ENCODE measurements around the gene ACKR2. TPM values are rescaled to one million over a fixed set of nuclear protein-coding genes. Genes with fewer than 3 reads are reported as not detected.
"Not testable (repeated sequence)": the region's sequence is repeated elsewhere in the genome, so short reads cannot be mapped to it uniquely, and the experiment has no call there.

Gene ACKR2
- total RNA-seq, 2 donors from 2014 or later: 1.1 to 1.2 TPM

- ATAC-seq (replicated peaks in 1 of 2) (no peak), DNase-seq (no peak)
- no peak overlapping the region for H3K4me3 Mint-ChIP-seq
- H3K36me3 Mint-ChIP-seq (ENCODE audit: insufficient read depth in 2 of 2): no peaks in the 10 kb centered on the region
- no peaks in the 10 kb centered on the region for H3K9me3 Mint-ChIP-seq
- peaks cover under 1% of the 10 kb centered on the region for H3K27me3 Mint-ChIP-seq (ENCODE audit: low read depth)
- H3K27ac Mint-ChIP-seq: no peak overlapping the region
- H3K4me1 Mint-ChIP-seq (ENCODE audit: low read depth): peaks cover 9% of the 10 kb centered on the region
These were observed 68.6 kb downstream of the ACKR2 start for GRCh38 chr3:42877881-42878280.

GRCh38 chr3:42880183-42880582 lies 70.9 kb downstream of the ACKR2 start:
- H3K27ac Mint-ChIP-seq: peak overlapping the region; percentile 75
- peak overlapping the region; percentile 81 to 86 for H3K4me3 Mint-ChIP-seq
- DNase-seq (no peak), ATAC-seq (replicated peaks in 1 of 2) (no peak)
- no peaks in the 10 kb centered on the region for H3K9me3 Mint-ChIP-seq
- peaks cover 3% of the 10 kb centered on the region for H3K27me3 Mint-ChIP-seq (ENCODE audit: low read depth)
- peaks cover 9% of the 10 kb centered on the region for H3K4me1 Mint-ChIP-seq (ENCODE audit: low read depth)
- no peaks in the 10 kb centered on the region for H3K36me3 Mint-ChIP-seq (ENCODE audit: insufficient read depth in 2 of 2)

- DNase-seq (peak; percentile 91 to 92), ATAC-seq (replicated peaks in 1 of 2) (peak; percentile 99)
- Mint-ChIP-seq H3K4me3 (peak overlapping the region; percentile 81 to 86), H3K36me3 (ENCODE audit: insufficient read depth in 2 of 2) (no peaks in the 10 kb centered on the region), H3K9me3 (no peaks in the 10 kb centered on the region), H3K27ac (peak overlapping the region; percentile 10), H3K4me1 (ENCODE audit: low read depth) (peaks cover 9% of the 10 kb centered on the region), H3K27me3 (ENCODE audit: low read depth) (peaks cover 6% of the 10 kb centered on the region)
These were observed 71.6 kb downstream of the ACKR2 start for GRCh38 chr3:42880601-42881451.

- H3K27ac Mint-ChIP-seq; H3K4me1 Mint-ChIP-seq (ENCODE audit: low read depth); ATAC-seq (replicated peaks in 1 of 2); H3K9me3 Mint-ChIP-seq; H3K4me3 Mint-ChIP-seq; H3K36me3 Mint-ChIP-seq (ENCODE audit: insufficient read depth in 2 of 2): not testable (repeated sequence)
- H3K27me3 Mint-ChIP-seq (ENCODE audit: low read depth): peaks cover 19% of the 10 kb centered on the region
- peak in 1 of 2 donors; percentile 7 for DNase-seq
These were observed 74.1 kb downstream of the ACKR2 start for GRCh38 chr3:42883251-42883930.

- DNase-seq (no peak), ATAC-seq (replicated peaks in 1 of 2) (no peak)
- Mint-ChIP-seq H3K27me3 (ENCODE audit: low read depth) (peaks cover 28% of the 10 kb centered on the region), H3K27ac (no peak overlapping the region), H3K4me1 (ENCODE audit: low read depth) (peaks cover 9% of the 10 kb centered on the region), H3K36me3 (ENCODE audit: insufficient read depth in 2 of 2) (no peaks in the 10 kb centered on the region), H3K4me3 (no peak overlapping the region), H3K9me3 (no peaks in the 10 kb centered on the region)
These were observed 75.1 kb downstream of the ACKR2 start for GRCh38 chr3:42884324-42884723.

GRCh38 chr3:42886294-42886822 lies 77.1 kb downstream of the ACKR2 start:
- no peak for DNase-seq
- peaks cover 28% of the 10 kb centered on the region for H3K27me3 Mint-ChIP-seq (ENCODE audit: low read depth)
- no peak overlapping the region for H3K4me3 Mint-ChIP-seq
- H3K4me1 Mint-ChIP-seq (ENCODE audit: low read depth): peaks cover 4% of the 10 kb centered on the region
- no peaks in the 10 kb centered on the region for H3K36me3 Mint-ChIP-seq (ENCODE audit: insufficient read depth in 2 of 2)
- no peaks in the 10 kb centered on the region for H3K9me3 Mint-ChIP-seq
- no peak for ATAC-seq (replicated peaks in 1 of 2)
- no peak overlapping the region for H3K27ac Mint-ChIP-seq

- no peak for ATAC-seq (replicated peaks in 1 of 2)
- DNase-seq: no peak
- no peak overlapping the region for H3K27ac Mint-ChIP-seq
- no peaks in the 10 kb centered on the region for H3K4me1 Mint-ChIP-seq (ENCODE audit: low read depth)
- peaks cover 28% of the 10 kb centered on the region for H3K27me3 Mint-ChIP-seq (ENCODE audit: low read depth)
- no peaks in the 10 kb centered on the region for H3K36me3 Mint-ChIP-seq (ENCODE audit: insufficient read depth in 2 of 2)
- H3K4me3 Mint-ChIP-seq: no peak overlapping the region
- no peaks in the 10 kb centered on the region for H3K9me3 Mint-ChIP-seq
These were observed 77.8 kb downstream of the ACKR2 start for GRCh38 chr3:42887084-42887483.

GRCh38 chr3:42891042-42891441 lies 81.8 kb downstream of the ACKR2 start:
- Mint-ChIP-seq H3K9me3 (no peaks in the 10 kb centered on the region), H3K4me1 (ENCODE audit: low read depth) (no peaks in the 10 kb centered on the region), H3K36me3 (ENCODE audit: insufficient read depth in 2 of 2) (no peaks in the 10 kb centered on the region), H3K4me3 (no peak overlapping the region), H3K27me3 (ENCODE audit: low read depth) (peaks cover 22% of the 10 kb centered on the region), H3K27ac (no peak overlapping the region)
- ATAC-seq (replicated peaks in 1 of 2) (no peak), DNase-seq (no peak)

GRCh38 chr3:42892169-42892568 lies 82.9 kb downstream of the ACKR2 start:
- ATAC-seq (replicated peaks in 1 of 2) (no peak), DNase-seq (no peak)
- H3K27ac Mint-ChIP-seq: no peak overlapping the region
- peaks cover 15% of the 10 kb centered on the region for H3K27me3 Mint-ChIP-seq (ENCODE audit: low read depth)
- H3K36me3 Mint-ChIP-seq (ENCODE audit: insufficient read depth in 2 of 2): no peaks in the 10 kb centered on the region
- H3K9me3 Mint-ChIP-seq: no peaks in the 10 kb centered on the region
- H3K4me3 Mint-ChIP-seq: no peak overlapping the region
- H3K4me1 Mint-ChIP-seq (ENCODE audit: low read depth): no peaks in the 10 kb centered on the region

- Mint-ChIP-seq H3K4me3 (no peak overlapping the region), H3K9me3 (no peaks in the 10 kb centered on the region)
These were observed 83.6 kb downstream of the ACKR2 start for GRCh38 chr3:42892807-42893206.

GRCh38 chr3:42894698-42895579 lies 85.7 kb downstream of the ACKR2 start:
- DNase-seq (no peak), ATAC-seq (replicated peaks in 1 of 2) (no peak)
- Mint-ChIP-seq H3K4me3 (no peak overlapping the region), H3K9me3 (no peaks in the 10 kb centered on the region), H3K4me1 (ENCODE audit: low read depth) (no peaks in the 10 kb centered on the region), H3K36me3 (ENCODE audit: insufficient read depth in 2 of 2) (no peaks in the 10 kb centered on the region), H3K27ac (no peak overlapping the region), H3K27me3 (ENCODE audit: low read depth) (no peaks in the 10 kb centered on the region)

More at GRCh38 chr3:42892807-42893206, 83.6 kb downstream of the ACKR2 start:
- ATAC-seq (replicated peaks in 1 of 2) (no peak), DNase-seq (no peak)
- Mint-ChIP-seq H3K36me3 (ENCODE audit: insufficient read depth in 2 of 2) (no peaks in the 10 kb centered on the region), H3K4me1 (ENCODE audit: low read depth) (no peaks in the 10 kb centered on the region), H3K27ac (no peak overlapping the region), H3K27me3 (ENCODE audit: low read depth) (peaks cover 11% of the 10 kb centered on the region)

- H3K27ac Mint-ChIP-seq: no peak overlapping the region
- H3K4me3 Mint-ChIP-seq: no peak overlapping the region
- H3K36me3 Mint-ChIP-seq (ENCODE audit: insufficient read depth in 2 of 2): no peaks in the 10 kb centered on the region
- DNase-seq: no peak
- no peak for ATAC-seq (replicated peaks in 1 of 2)
- H3K9me3 Mint-ChIP-seq: no peaks in the 10 kb centered on the region
- H3K4me1 Mint-ChIP-seq (ENCODE audit: low read depth): no peaks in the 10 kb centered on the region
- H3K27me3 Mint-ChIP-seq (ENCODE audit: low read depth): no peaks in the 10 kb centered on the region
These were observed 86.3 kb downstream of the ACKR2 start for GRCh38 chr3:42895580-42895868.
